Stimulated activated CD4-positive, alpha-beta T cell treated with anti-CD3 and anti-CD28 coated beads, Interleukin-12 subunit alpha, Interleukin-12 subunit beta, amount 100 ng/mL, for 4 hours (primary cell): Measurements from ENCODE around the gene CXCL6.

ENCODE experiments used
- DNase-seq: peaks from one replicate; pipeline ENCODE4 v3.0.0-alpha.2; 2020

The CXCL6 gene

GRCh38 chr4:73836373-73837279 is at the start of gene CXCL6:
Gene CXCL6, plus strand, starts transcription at chr4:73836678. Its CDS starts 73 bp downstream, at chr4:73836751.
- no peak for DNase-seq

GRCh38 chr4:73788411-73788810 is 48.1 kb upstream of the CXCL6 start:
- no peak for DNase-seq

- DNase-seq: no peak
These were observed 37.6 kb upstream of the CXCL6 start for GRCh38 chr4:73798842-73799241.

- DNase-seq: no peak
These were observed 36.3 kb upstream of the CXCL6 start for GRCh38 chr4:73800206-73800605.

GRCh38 chr4:73801692-73802091 is 34.8 kb upstream of the CXCL6 start:
- no peak for DNase-seq

GRCh38 chr4:73803213-73803612 is 33.3 kb upstream of the CXCL6 start:
- no peak for DNase-seq

GRCh38 chr4:73810191-73810590 is 26.3 kb upstream of the CXCL6 start:
- no peak for DNase-seq

DNA sequence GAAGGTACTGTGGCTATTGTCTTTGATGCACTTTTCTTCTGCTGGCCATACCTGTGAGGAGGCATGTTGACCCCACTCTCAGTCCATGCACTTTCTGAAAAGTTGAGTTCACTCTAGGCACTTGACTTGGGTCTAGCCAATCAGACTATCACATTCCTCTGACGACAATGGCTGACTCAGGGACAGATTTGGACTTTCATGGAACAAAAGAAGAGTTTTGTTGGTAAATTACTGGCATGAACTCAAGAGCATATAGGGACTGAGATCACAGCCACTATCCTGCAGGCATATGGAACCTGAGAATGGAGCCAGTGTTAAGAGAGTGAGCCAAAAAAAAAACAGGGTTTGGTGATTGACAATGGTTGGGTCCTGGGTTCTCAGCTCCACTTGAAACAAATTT is 24.6 kb upstream of the CXCL6 start:
- no peak for DNase-seq

GRCh38 chr4:73814679-73815078 is 21.8 kb upstream of the CXCL6 start:
- DNase-seq: no peak

- no peak for DNase-seq
These were observed 21.3 kb upstream of the CXCL6 start for GRCh38 chr4:73815145-73815544.

DNA sequence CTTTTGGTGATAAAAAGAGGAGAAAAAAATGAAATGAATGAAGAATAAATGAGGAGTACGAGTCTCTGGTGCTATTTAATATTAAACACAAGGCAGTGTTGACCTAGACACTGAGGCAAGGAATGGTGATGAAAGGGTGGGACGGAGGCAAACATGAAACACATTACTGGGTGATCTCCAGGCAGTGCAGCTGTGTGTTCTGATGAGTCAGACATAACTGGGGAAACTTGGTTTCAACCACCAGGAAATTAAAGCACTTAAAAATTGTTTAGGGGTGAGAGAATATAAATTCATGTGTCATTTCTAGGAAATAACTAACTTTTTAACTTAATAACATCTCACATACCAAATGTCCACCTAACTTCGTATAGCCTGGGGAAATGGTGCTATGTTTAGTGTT is 19.7 kb upstream of the CXCL6 start:
- no peak for DNase-seq

- no peak for DNase-seq
These were observed 19.1 kb upstream of the CXCL6 start for GRCh38 chr4:73817341-73817740.

GRCh38 chr4:73821325-73821724 is 15.2 kb upstream of the CXCL6 start:
- DNase-seq: no peak

- no peak for DNase-seq
These were observed 14.1 kb upstream of the CXCL6 start for GRCh38 chr4:73822389-73822788.

- no peak for DNase-seq
These were observed 13.5 kb upstream of the CXCL6 start for GRCh38 chr4:73822812-73823504.

GRCh38 chr4:73823760-73824159 is 12.7 kb upstream of the CXCL6 start:
- DNase-seq: no peak

DNA sequence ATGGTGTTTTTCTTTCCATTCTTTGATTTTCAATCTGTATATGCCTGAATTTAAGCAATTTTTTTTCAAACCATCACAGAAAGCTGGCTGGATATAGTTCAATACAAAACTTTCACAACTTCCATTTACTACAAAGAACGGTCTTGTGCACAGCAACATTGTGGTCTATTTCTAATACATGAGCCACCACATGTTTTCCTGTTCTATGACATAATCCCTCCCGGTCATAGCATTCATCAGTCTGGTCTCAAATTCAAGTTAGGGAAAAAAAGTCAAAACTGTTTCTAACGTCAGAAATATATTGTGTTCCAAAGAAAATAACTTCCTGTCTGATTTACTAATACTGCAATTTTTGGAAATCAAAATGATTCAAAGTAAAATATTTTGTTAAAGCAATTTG is 7.5 kb upstream of the CXCL6 start:
- DNase-seq: no peak

DNA sequence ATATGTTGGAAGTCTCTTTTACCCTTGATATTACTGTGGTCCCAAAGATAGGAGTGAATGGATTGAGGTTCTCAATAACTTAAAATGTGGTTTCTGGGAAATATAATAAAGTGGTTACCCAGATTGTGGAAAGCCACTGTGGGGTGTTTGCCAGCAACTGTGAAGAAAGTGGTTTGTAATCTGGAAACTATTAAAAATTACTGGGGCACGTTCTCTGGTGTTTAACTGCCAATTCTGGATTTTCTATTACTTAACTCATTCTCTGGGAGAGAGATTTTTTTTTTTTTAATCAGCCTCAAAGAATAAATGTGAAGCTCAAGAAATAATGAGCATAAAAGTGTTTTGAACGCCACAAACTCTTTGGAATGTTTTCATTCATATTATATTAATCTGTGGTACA is 4.9 kb upstream of the CXCL6 start:
- DNase-seq: no peak

- DNase-seq: no peak
These were observed 3.7 kb upstream of the CXCL6 start for GRCh38 chr4:73832651-73833237.

- no peak for DNase-seq
These were observed 2.6 kb downstream of the CXCL6 start for GRCh38 chr4:73839071-73839470.

GRCh38 chr4:73839715-73840114 is 3.2 kb downstream of the CXCL6 start:
- no peak for DNase-seq

- no peak for DNase-seq
These were observed 4.9 kb downstream of the CXCL6 start for GRCh38 chr4:73841243-73841925.

- no peak for DNase-seq
These were observed 6.2 kb downstream of the CXCL6 start for GRCh38 chr4:73842696-73843095.
